HuH-7 (cell line): ENCODE data around the gene TDG.
"Not testable (repeated sequence)": the region's sequence is repeated elsewhere in the genome, so short reads cannot be mapped to it uniquely, and the experiment has no call there.

Source experiments
- DNase-seq: peaks from one replicate; pipeline ENCODE4 v3.0.0; 2011; ENCODE audit warnings: low spot score

TDG gene

GRCh38 chr12:104023710-104024109, 58.0 kb downstream of the TDG start:
- no peak for DNase-seq

- DNase-seq: no peak
Observed at GRCh38 chr12:104024348-104024747, 58.7 kb downstream of the TDG start.

- no peak for DNase-seq
Observed at GRCh38 chr12:104025771-104026170, 60.1 kb downstream of the TDG start.

- no peak for DNase-seq
Observed at GRCh38 chr12:104026841-104027599, 61.3 kb downstream of the TDG start.

- not testable (repeated sequence) for DNase-seq
Observed at GRCh38 chr12:104030596-104030995, 64.9 kb downstream of the TDG start.

- not testable (repeated sequence) for DNase-seq
Observed at GRCh38 chr12:104036143-104036542, 70.5 kb downstream of the TDG start.
